Measurements from ENCODE around the gene BANK1.

BANK1 gene

DNA sequence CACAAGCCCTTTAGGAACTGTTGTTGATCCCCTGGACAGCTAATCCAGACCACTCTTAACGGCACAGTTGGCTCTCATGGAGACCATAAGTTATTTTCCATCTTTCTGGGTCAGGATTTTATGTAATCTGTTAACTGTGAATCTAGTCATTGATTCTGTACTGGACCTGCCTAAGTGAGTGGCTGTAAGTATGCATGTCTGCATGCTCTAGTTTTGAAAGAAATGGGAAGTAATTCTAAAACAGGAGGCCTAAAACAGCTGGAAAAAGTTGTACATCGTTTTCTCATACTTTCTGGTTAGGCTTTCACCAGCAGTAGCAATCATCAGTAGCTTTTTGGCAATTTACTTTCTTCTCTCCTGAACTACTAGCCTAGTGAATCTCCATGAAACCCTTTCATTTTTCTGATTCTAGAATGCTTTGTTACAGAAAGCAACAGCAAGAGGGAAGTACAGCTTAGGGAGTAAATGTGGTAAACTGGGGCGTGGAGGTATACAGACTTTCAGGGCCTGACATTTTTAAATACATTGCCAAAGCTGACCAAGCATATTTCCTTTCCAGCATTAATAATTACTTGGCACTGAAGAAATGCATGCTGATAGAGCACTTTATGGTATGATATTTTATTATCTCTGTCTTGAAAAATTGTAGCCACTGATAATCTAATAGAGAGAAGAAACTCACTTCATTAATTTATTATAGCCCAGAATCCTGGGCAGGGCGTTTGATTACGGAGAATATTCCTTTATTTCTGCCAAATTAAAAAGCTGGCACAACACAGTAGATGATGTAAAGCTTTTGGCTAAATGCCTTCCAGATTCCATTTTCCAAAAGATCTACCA lies 202.7 kb downstream of the BANK1 start:
- no peaks in the 10 kb centered on the region for H3K27me3 Mint-ChIP-seq
- no peak for DNase-seq
- no peak overlapping the region for H3K4me3 Mint-ChIP-seq
- no peaks in the 10 kb centered on the region for H3K36me3 Mint-ChIP-seq (ENCODE audit: insufficient read depth)
- ATAC-seq (replicated peaks) = no peak
- H3K27ac Mint-ChIP-seq = no peak overlapping the region
- H3K4me1 Mint-ChIP-seq (ENCODE audit: low read depth in 2 of 2) = no peaks in the 10 kb centered on the region
- no peaks in the 10 kb centered on the region for H3K9me3 Mint-ChIP-seq

GRCh38 chr4:101993842-101994775 lies 203.6 kb downstream of the BANK1 start:
- no peak overlapping the region for H3K4me3 Mint-ChIP-seq
- no peaks in the 10 kb centered on the region for H3K27me3 Mint-ChIP-seq
- H3K9me3 Mint-ChIP-seq = no peaks in the 10 kb centered on the region
- no peak for DNase-seq
- ATAC-seq (replicated peaks) = no peak
- H3K4me1 Mint-ChIP-seq (ENCODE audit: low read depth in 2 of 2) = no peaks in the 10 kb centered on the region
- H3K27ac Mint-ChIP-seq = no peak overlapping the region
- no peaks in the 10 kb centered on the region for H3K36me3 Mint-ChIP-seq (ENCODE audit: insufficient read depth)

- no peak overlapping the region for H3K27ac Mint-ChIP-seq
- ATAC-seq (replicated peaks) = no peak
- DNase-seq = no peak
- H3K4me1 Mint-ChIP-seq (ENCODE audit: low read depth in 2 of 2) = no peaks in the 10 kb centered on the region
- H3K27me3 Mint-ChIP-seq = no peaks in the 10 kb centered on the region
- H3K36me3 Mint-ChIP-seq (ENCODE audit: insufficient read depth) = no peaks in the 10 kb centered on the region
- no peaks in the 10 kb centered on the region for H3K9me3 Mint-ChIP-seq
- no peak overlapping the region for H3K4me3 Mint-ChIP-seq
These were observed 217.5 kb downstream of the BANK1 start for GRCh38 chr4:102007959-102008425.

- H3K27ac Mint-ChIP-seq = no peak overlapping the region
- H3K36me3 Mint-ChIP-seq (ENCODE audit: insufficient read depth) = no peaks in the 10 kb centered on the region
- ATAC-seq (replicated peaks) (no peak), DNase-seq (no peak)
- no peaks in the 10 kb centered on the region for H3K4me1 Mint-ChIP-seq (ENCODE audit: low read depth in 2 of 2)
- H3K4me3 Mint-ChIP-seq = no peak overlapping the region
- no peaks in the 10 kb centered on the region for H3K9me3 Mint-ChIP-seq
- no peaks in the 10 kb centered on the region for H3K27me3 Mint-ChIP-seq
These were observed 218.2 kb downstream of the BANK1 start for GRCh38 chr4:102008711-102009110.

DNA sequence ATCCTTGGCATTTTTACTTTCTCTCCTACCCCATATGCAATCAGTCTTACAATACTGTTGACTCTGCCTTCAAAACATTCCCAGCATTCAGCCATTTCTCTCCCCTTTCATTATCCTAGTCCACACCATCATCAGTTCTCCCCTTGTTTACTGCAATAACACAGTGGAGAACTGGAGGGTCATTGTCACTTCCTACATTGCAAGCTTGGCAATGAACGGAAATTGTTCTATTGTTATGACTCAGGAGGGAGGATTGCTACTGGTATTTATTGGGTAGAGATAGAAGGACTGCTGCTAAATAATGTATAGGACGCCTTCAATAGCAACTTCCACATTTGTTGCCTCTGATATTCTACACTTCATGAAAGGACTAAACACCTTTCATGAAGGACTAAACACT lies 231.8 kb downstream of the BANK1 start:
- Mint-ChIP-seq H3K4me1 (ENCODE audit: low read depth in 2 of 2) (no peaks in the 10 kb centered on the region), H3K27ac (no peak overlapping the region), H3K36me3 (ENCODE audit: insufficient read depth) (peaks cover 2% of the 10 kb centered on the region), H3K27me3 (no peaks in the 10 kb centered on the region), H3K9me3 (peaks cover 0 to 3% of the 10 kb centered on the region in 2 donors), H3K4me3 (no peak overlapping the region)
- DNase-seq = no peak
- no peak for ATAC-seq (replicated peaks)

DNA sequence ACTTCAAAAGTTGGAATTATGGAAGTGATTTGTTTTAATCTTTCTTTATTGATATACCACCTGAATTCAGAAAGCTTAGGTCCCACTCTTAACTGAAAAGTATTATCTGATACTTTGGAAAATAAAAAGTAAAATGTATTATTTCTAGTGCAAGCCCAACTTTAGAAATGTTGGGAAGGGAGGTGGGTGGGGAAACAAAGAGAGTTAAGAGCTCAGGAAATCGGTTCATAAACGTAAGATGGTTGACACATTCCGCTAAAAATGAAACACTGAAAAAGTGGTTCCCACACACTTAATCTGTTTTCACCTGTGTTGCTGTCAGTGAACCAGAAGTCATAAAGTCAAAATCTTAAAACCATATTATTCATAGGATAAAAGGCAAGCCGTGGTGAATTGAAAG lies 237.4 kb downstream of the BANK1 start:
- peaks cover 0 to 1% of the 10 kb centered on the region in 2 donors for H3K9me3 Mint-ChIP-seq
- H3K36me3 Mint-ChIP-seq (ENCODE audit: insufficient read depth) = no peaks in the 10 kb centered on the region
- peak overlapping the region in 1 of 2 donors; percentile 31 for H3K27ac Mint-ChIP-seq
- H3K4me3 Mint-ChIP-seq = no peak overlapping the region
- no peak for DNase-seq
- H3K4me1 Mint-ChIP-seq (ENCODE audit: low read depth in 2 of 2) = no peaks in the 10 kb centered on the region
- H3K27me3 Mint-ChIP-seq = no peaks in the 10 kb centered on the region
- ATAC-seq (replicated peaks) = no peak

DNA sequence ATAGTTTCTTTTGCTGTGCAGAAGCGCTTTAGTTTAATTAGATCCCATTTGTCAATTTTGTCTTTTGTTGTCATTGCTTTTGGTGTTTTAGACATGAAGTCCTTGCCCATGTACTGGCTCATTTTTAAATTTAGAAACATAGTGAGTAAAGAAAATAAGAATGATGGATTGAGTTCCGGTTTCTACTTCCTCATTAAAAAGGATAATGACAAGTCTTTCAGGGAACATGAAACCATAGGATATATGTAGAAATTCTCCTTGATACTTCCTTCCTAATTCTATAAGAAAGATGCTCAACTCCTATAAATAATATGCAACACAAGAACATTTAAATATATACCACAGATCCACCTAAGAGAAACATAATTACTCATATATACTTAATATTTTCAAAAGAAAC lies 240.9 kb downstream of the BANK1 start:
- ATAC-seq (replicated peaks) = no peak
- Mint-ChIP-seq H3K27me3 (no peaks in the 10 kb centered on the region), H3K27ac (no peak overlapping the region), H3K4me3 (no peak overlapping the region), H3K4me1 (ENCODE audit: low read depth in 2 of 2) (no peaks in the 10 kb centered on the region), H3K36me3 (ENCODE audit: insufficient read depth) (no peaks in the 10 kb centered on the region), H3K9me3 (peaks cover 0 to 4% of the 10 kb centered on the region in 2 donors)
- no peak for DNase-seq

DNA sequence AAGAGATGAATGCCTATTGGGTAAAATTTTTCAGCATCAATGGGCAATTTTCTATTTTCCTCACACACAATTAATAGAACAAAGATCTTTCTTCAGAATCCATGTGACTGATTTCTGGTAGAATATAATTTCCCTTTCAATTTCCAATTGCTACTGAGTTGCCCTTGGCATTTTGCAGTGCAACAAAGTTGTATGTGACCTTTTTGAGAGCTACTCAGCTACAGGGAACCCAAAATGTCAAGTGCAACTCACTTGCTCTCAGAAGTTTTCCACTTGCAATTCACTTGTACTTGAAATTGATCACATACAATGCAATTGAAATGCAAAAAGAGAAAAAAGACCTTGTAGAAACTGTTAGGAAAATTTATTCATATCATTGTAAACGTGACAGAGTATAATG lies 245.5 kb downstream of the BANK1 start:
- Mint-ChIP-seq H3K9me3 (peaks cover 0 to 3% of the 10 kb centered on the region in 2 donors), H3K4me3 (no peak overlapping the region), H3K36me3 (ENCODE audit: insufficient read depth) (no peaks in the 10 kb centered on the region), H3K27me3 (no peaks in the 10 kb centered on the region), H3K4me1 (ENCODE audit: low read depth in 2 of 2) (peaks cover 0 to 2% of the 10 kb centered on the region in 2 donors), H3K27ac (no peak overlapping the region)
- DNase-seq = no peak
- ATAC-seq (replicated peaks) = no peak

- no peak for ATAC-seq (replicated peaks)
- H3K36me3 Mint-ChIP-seq (ENCODE audit: insufficient read depth) = no peaks in the 10 kb centered on the region
- H3K4me3 Mint-ChIP-seq = no peak overlapping the region
- H3K4me1 Mint-ChIP-seq (ENCODE audit: low read depth in 2 of 2) = peaks cover 0 to 2% of the 10 kb centered on the region in 2 donors
- peaks cover 0 to 3% of the 10 kb centered on the region in 2 donors for H3K9me3 Mint-ChIP-seq
- H3K27ac Mint-ChIP-seq = no peak overlapping the region
- no peaks in the 10 kb centered on the region for H3K27me3 Mint-ChIP-seq
- DNase-seq = no peak
These were observed 246.3 kb downstream of the BANK1 start for GRCh38 chr4:102036619-102037376.

GRCh38 chr4:102037566-102037965 lies 247.0 kb downstream of the BANK1 start:
- Mint-ChIP-seq H3K27me3 (no peaks in the 10 kb centered on the region), H3K36me3 (ENCODE audit: insufficient read depth) (no peaks in the 10 kb centered on the region), H3K9me3 (peaks cover 0 to 3% of the 10 kb centered on the region in 2 donors), H3K27ac (no peak overlapping the region), H3K4me3 (no peak overlapping the region), H3K4me1 (ENCODE audit: low read depth in 2 of 2) (peaks cover 0 to 2% of the 10 kb centered on the region in 2 donors)
- ATAC-seq (replicated peaks) (no peak), DNase-seq (no peak)

- no peaks in the 10 kb centered on the region for H3K9me3 Mint-ChIP-seq
- H3K4me1 Mint-ChIP-seq (ENCODE audit: low read depth in 2 of 2) = no peaks in the 10 kb centered on the region
- H3K4me3 Mint-ChIP-seq = no peak overlapping the region
- no peak for DNase-seq
- ATAC-seq (replicated peaks) = no peak
- H3K27me3 Mint-ChIP-seq = no peaks in the 10 kb centered on the region
- no peak overlapping the region for H3K27ac Mint-ChIP-seq
- H3K36me3 Mint-ChIP-seq (ENCODE audit: insufficient read depth) = no peaks in the 10 kb centered on the region
These were observed 252.6 kb downstream of the BANK1 start for GRCh38 chr4:102042871-102043802.

DNA sequence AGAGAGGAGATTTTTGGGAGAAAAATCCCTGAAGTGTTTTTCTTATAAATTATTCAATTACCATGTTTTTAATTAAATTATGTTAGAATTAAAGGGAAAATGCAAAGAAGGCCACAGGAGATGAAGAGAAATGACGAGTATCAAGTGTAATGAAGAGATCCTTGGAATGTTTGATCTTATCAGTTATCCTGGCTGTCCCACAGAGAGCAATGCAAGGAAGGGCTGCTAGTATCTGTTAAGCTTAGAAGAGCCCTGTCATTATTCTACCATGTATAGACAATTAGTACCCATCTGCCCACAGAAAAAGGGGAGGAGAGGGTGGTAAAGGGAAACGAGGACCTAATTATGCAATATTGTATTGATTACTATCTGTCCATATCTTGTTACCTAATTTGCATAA lies 257.1 kb downstream of the BANK1 start:
- Mint-ChIP-seq H3K4me1 (ENCODE audit: low read depth in 2 of 2) (no peaks in the 10 kb centered on the region), H3K9me3 (peaks cover 0 to 2% of the 10 kb centered on the region in 2 donors), H3K27me3 (no peaks in the 10 kb centered on the region), H3K36me3 (ENCODE audit: insufficient read depth) (no peaks in the 10 kb centered on the region), H3K27ac (no peak overlapping the region), H3K4me3 (no peak overlapping the region)
- no peak for DNase-seq
- no peak for ATAC-seq (replicated peaks)
